OCI-LY7 (cell line): ENCODE results near the gene PLA2G2F. TPM values are rescaled to one million over a fixed set of nuclear protein-coding genes. Genes with fewer than 3 reads are reported as not detected.

Source experiments
- BruUV-seq: library from RNA; stranded (reverse); fragments of 400-500 nt; replicated peaks from 2 replicates; lab custom pipeline; 2021; lab: Mats Ljungman, UMichigan
- CTCF ChIA-PET: fragments of 300-600 bp; sonication (Branson Sonifier 250); formaldehyde crosslinking; loops from one replicate; lab custom pipeline; 2022; ENCODE audit warnings: antibody characterized with exemption; ENCODE audit not compliant: unreplicated experiment; lab: Charles Lee
- POLR2A ChIA-PET: fragments of 300-600 bp; sonication (Branson Sonifier 250); formaldehyde crosslinking; loops from one replicate; lab custom pipeline; 2022; ENCODE audit warnings: antibody characterized with exemption; lab: Charles Lee
- DNase-seq: peaks from one replicate; pipeline ENCODE4 v3.0.0-alpha.2; 2015; ENCODE audit warnings: low spot score
- H2AFZ ChIP-seq: fragments of 200-600 bp; sonication (generic), shearing (Covaris generic); 2 replicates; pipeline ENCODE4 v1.6.1; 2014; ENCODE audit warnings: mild to moderate bottlenecking, antibody characterized with exemption, low read length, moderate library complexity
- H3K27ac ChIP-seq: fragments of 200-600 bp; sonication (generic); 2 replicates; pipeline ENCODE4 v1.5.1; 2014; ENCODE audit warnings: mixed run types, low read depth, mild to moderate bottlenecking, moderate library complexity, low read length, inconsistent platforms; ENCODE audit not compliant: poor library complexity, severe bottlenecking
- H3K36me3 ChIP-seq: fragments of 200-600 bp; sonication (generic); 2 replicates; pipeline ENCODE4 v1.6.1; 2014; ENCODE audit warnings: mild to moderate bottlenecking, antibody characterized with exemption, low read length, moderate library complexity, mixed read lengths; ENCODE audit not compliant: insufficient read depth
- H3K4me1 ChIP-seq: fragments of 200-600 bp; sonication (generic); 2 replicates; pipeline ENCODE4 v1.5.1; 2014; ENCODE audit warnings: mild to moderate bottlenecking, low read length; ENCODE audit not compliant: insufficient read depth, poor library complexity, severe bottlenecking
- H3K4me2 ChIP-seq: fragments of 200-600 bp; sonication (generic); 2 replicates; pipeline ENCODE4 v1.6.1; 2014; ENCODE audit warnings: mild to moderate bottlenecking, low read length
- H3K4me3 ChIP-seq: fragments of 200-600 bp; sonication (generic); 2 replicates; pipeline ENCODE4 v1.5.1; 2014; ENCODE audit warnings: mild to moderate bottlenecking, low read depth, low read length; ENCODE audit not compliant: poor library complexity, severe bottlenecking
- H3K79me2 ChIP-seq: fragments of 200-600 bp; sonication (generic); 2 replicates; pipeline ENCODE4 v1.6.1; 2016; ENCODE audit warnings: low read depth, mild to moderate bottlenecking, low read length, moderate library complexity, mixed read lengths; ENCODE audit not compliant: insufficient read depth
- H3K9me2 ChIP-seq: fragments of 200-600 bp; sonication (generic); 2 replicates; pipeline ENCODE4 v1.6.1; 2016; ENCODE audit warnings: mild to moderate bottlenecking, low read length, mixed read lengths; ENCODE audit not compliant: insufficient read depth
- H3K9me3 ChIP-seq: fragments of 200-600 bp; sonication (generic); 2 replicates; pipeline ENCODE4 v1.6.1; 2014; ENCODE audit warnings: mild to moderate bottlenecking, mixed run types, low read length, mixed read lengths
- H4K20me1 ChIP-seq: fragments of 200-600 bp; sonication (generic); 2 replicates; pipeline ENCODE4 v1.6.1; 2014; ENCODE audit warnings: mild to moderate bottlenecking, antibody characterized with exemption, low read length, moderate library complexity, mixed read lengths; ENCODE audit not compliant: insufficient read depth
- CTCF ChIP-seq: fragments of 200-600 bp; sonication (generic); conservative IDR thresholded peaks from 2 replicates; pipeline ENCODE4 v1.5.1; 2014; ENCODE audit warnings: mild to moderate bottlenecking, antibody characterized with exemption, low read length, moderate library complexity, mixed read lengths
- EZH2phosphoT487 ChIP-seq: fragments of 200-600 bp; sonication (generic); IDR thresholded peaks from 2 replicates; pipeline ENCODE4 v1.6.1; 2018; ENCODE audit warnings: low read depth, borderline replicate concordance, mild to moderate bottlenecking, mixed run types, antibody characterized with exemption, low read length, moderate library complexity, mixed read lengths
- intact Hi-C: fragments of 100-400 bp; cut with micrococcal nuclease; formaldehyde crosslinking; loops from one replicate; pipeline ENCODE4 v1.10.0; 2022; ENCODE audit not compliant: unreplicated experiment
- total RNA-seq, 2 experiments: library from RNA; depleted of rRNA in 1 of 2; stranded (reverse); fragments of >200 nt in 1 of 2; shearing (Covaris generic) in 1 of 2; gene quantifications; 2 replicates each; pipeline ENCODE4 v1.2.3, GENCODE V29; 2014 to 2022

Gene PLA2G2F
- total RNA-seq, 2 experiments from 2014 or later: not detected

GRCh38 chr1:20183035-20183434, 43.9 kb downstream of the PLA2G2F start:
- POLR2A ChIA-PET: no interaction called here

GRCh38 chr1:20183616-20184271, 44.6 kb downstream of the PLA2G2F start:
- no TSS peak for BruUV-seq

More at GRCh38 chr1:20183035-20183434, 43.9 kb downstream of the PLA2G2F start:
- no peak overlapping the region for H2AFZ ChIP-seq
- no peak overlapping the region for H3K4me3 ChIP-seq
- H3K36me3 ChIP-seq: no peaks in the 10 kb centered on the region; the same call in 1 of the 2 replicates
- H3K9me3 ChIP-seq: peaks cover 8% of the 10 kb centered on the region; the same call in 1 of the 2 replicates
- intact Hi-C loops: no loop called here
- H3K4me1 ChIP-seq: peaks cover 51% of the 10 kb centered on the region
- H3K9me2 ChIP-seq: no peaks in the 10 kb centered on the region
- no peaks in the 10 kb centered on the region for H3K79me2 ChIP-seq
- H4K20me1 ChIP-seq: no peaks in the 10 kb centered on the region
- CTCF ChIA-PET: no interaction called here
- no peak overlapping the region for H3K27ac ChIP-seq
- BruUV-seq: no TSS peak
- no peak for TF ChIP-seq EZH2phosphoT487
- no peak for TF ChIP-seq CTCF
- H3K4me2 ChIP-seq: no peak overlapping the region
- no peak for DNase-seq

More at GRCh38 chr1:20183616-20184271, 44.6 kb downstream of the PLA2G2F start:
- H3K9me2 ChIP-seq: no peaks in the 10 kb centered on the region
- no peaks in the 10 kb centered on the region for H3K79me2 ChIP-seq
- H2AFZ ChIP-seq: no peak overlapping the region
- H4K20me1 ChIP-seq: no peaks in the 10 kb centered on the region
- H3K27ac ChIP-seq: no peak overlapping the region
- H3K4me2 ChIP-seq: no peak overlapping the region
- TF ChIP-seq CTCF: no peak
- no peak for TF ChIP-seq EZH2phosphoT487
- ChIA-PET CTCF (no interaction called here), POLR2A (no interaction called here)
- H3K36me3 ChIP-seq: no peaks in the 10 kb centered on the region; the same call in 1 of the 2 replicates
- H3K4me3 ChIP-seq: no peak overlapping the region
- intact Hi-C loops: no loop called here
- peaks cover 51% of the 10 kb centered on the region for H3K4me1 ChIP-seq
- H3K9me3 ChIP-seq: peaks cover 8% of the 10 kb centered on the region; the same call in 1 of the 2 replicates
- DNase-seq: no peak
